ENCODE measurements around the gene NCKAP1. TPM values are rescaled to one million over a fixed set of nuclear protein-coding genes. Genes with fewer than 3 reads are reported as not detected.

Gene NCKAP1
- total RNA-seq, 1 experiment from 2014 or later, result 112 TPM

DNA sequence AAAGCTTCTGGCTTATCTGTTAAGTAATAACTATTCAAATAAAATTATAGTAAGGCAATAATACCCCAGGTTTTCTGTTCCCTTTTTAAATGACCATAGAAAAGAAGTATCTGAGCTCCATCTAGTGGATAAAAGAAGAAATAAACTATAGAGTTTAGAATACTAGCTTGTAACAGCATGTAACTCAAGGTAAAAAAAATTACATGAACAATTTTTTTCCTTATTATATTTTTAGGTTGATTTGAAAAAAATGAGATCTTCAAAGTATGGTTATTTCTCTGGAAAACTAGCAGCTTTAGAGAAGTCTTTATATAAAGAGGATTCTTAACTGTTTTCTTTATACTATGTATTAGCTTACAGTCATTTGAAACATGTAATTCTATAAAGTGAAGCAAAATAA, 58.1 kb downstream of the NCKAP1 start:
- no peaks in the 10 kb centered on the region for H3K79me1 ChIP-seq (ENCODE audit: insufficient read depth, low read depth, low read length, poor library complexity, severe bottlenecking)
- H3K4me3 Mint-ChIP-seq, result no peak overlapping the region
- no peak overlapping the region for H3K27ac Mint-ChIP-seq
- no peak overlapping the region for H3K4ac ChIP-seq (ENCODE audit: low read depth, low read length)
- TF ChIP-seq CTCF (conservative IDR thresholded peaks at IDR 0.05), result peak; percentile 77
- no peaks in the 10 kb centered on the region for H3K79me2 ChIP-seq (ENCODE audit: insufficient read depth, low read length)
- H3K9me3 ChIP-seq (ENCODE audit: control insufficient read depth, low read depth, low read length), result no peaks in the 10 kb centered on the region
- H2BK20ac ChIP-seq (ENCODE audit: low read depth, low read length, poor library complexity, severe bottlenecking), result no peak overlapping the region
- no peak overlapping the region for H3K18ac ChIP-seq (ENCODE audit: insufficient read length, low read depth, low read length)
- no peaks in the 10 kb centered on the region for H3K9me3 Mint-ChIP-seq
- H3K4me2 ChIP-seq (ENCODE audit: insufficient read depth, insufficient read length, low read length), result no peak overlapping the region
- H3K23ac ChIP-seq (ENCODE audit: insufficient read length, low read depth, low read length), result no peak overlapping the region
- no peak overlapping the region for H2BK15ac ChIP-seq (ENCODE audit: low read depth, low read length)
- H3K56ac ChIP-seq (ENCODE audit: insufficient read length, low read depth, low read length), result no peak overlapping the region
- H3K23me2 ChIP-seq (ENCODE audit: insufficient read length, low read depth, low read length, poor library complexity, severe bottlenecking), result no peaks in the 10 kb centered on the region
- H2BK12ac ChIP-seq (ENCODE audit: insufficient read length, low read depth, low read length), result no peak overlapping the region
- H3K36me3 Mint-ChIP-seq (ENCODE audit: insufficient read depth in 1 of 3, low read depth in 3 of 3), result peaks cover 11 to 53% (median 51%) of the 10 kb centered on the region in 3 experiments; a peak in 6 of 7 replicates
- H2AFZ ChIP-seq (ENCODE audit: low read length), result no peak overlapping the region
- no peaks in the 10 kb centered on the region for H3K4me1 Mint-ChIP-seq
- H4K5ac ChIP-seq (ENCODE audit: insufficient read length, low read depth, low read length), result no peak overlapping the region
- H2AK5ac ChIP-seq (ENCODE audit: insufficient read length, low read length), result no peak overlapping the region
- H3K27me3 Mint-ChIP-seq (ENCODE audit: low read depth), result no peaks in the 10 kb centered on the region
- no peak overlapping the region for H2BK5ac ChIP-seq (ENCODE audit: insufficient read length, low read length)
- H3K14ac ChIP-seq (ENCODE audit: insufficient read depth, low read length), result no peak overlapping the region
- H4K20me1 ChIP-seq (ENCODE audit: control insufficient read depth, insufficient read depth, insufficient read length), result no peaks in the 10 kb centered on the region
- no peak overlapping the region for H4K91ac ChIP-seq (ENCODE audit: insufficient read length, low read depth, low read length)
- H4K8ac ChIP-seq (replicated peaks; ENCODE audit: insufficient read length, low read depth, low read length), result no peak overlapping the region
- no peak overlapping the region for H2BK120ac ChIP-seq (ENCODE audit: low read depth, low read length, poor library complexity, severe bottlenecking)
- H3K9ac ChIP-seq (ENCODE audit: extremely low read depth, insufficient read length, low read length), result no peak overlapping the region
- H3K27me3 ChIP-seq (ENCODE audit: insufficient read depth, low read length), result no peaks in the 10 kb centered on the region
- H3K4me1 ChIP-seq (ENCODE audit: insufficient read depth, low read length), result no peaks in the 10 kb centered on the region
- no peak for DNase-seq
- no peak overlapping the region for H3T11ph ChIP-seq (ENCODE audit: low read length)
- H3K27ac ChIP-seq (ENCODE audit: insufficient read length, low read depth, low read length), result no peak overlapping the region

Measured in H9 (cell line).